Suppressor macrophage treated with lipopolysaccharide for 4 hours (primary cell): ENCODE measurements around the gene ARMH4.

Source experiments
- DNase-seq: peaks from one replicate; pipeline ENCODE4 v3.0.0-alpha.2; 2020

Gene ARMH4, protein sequence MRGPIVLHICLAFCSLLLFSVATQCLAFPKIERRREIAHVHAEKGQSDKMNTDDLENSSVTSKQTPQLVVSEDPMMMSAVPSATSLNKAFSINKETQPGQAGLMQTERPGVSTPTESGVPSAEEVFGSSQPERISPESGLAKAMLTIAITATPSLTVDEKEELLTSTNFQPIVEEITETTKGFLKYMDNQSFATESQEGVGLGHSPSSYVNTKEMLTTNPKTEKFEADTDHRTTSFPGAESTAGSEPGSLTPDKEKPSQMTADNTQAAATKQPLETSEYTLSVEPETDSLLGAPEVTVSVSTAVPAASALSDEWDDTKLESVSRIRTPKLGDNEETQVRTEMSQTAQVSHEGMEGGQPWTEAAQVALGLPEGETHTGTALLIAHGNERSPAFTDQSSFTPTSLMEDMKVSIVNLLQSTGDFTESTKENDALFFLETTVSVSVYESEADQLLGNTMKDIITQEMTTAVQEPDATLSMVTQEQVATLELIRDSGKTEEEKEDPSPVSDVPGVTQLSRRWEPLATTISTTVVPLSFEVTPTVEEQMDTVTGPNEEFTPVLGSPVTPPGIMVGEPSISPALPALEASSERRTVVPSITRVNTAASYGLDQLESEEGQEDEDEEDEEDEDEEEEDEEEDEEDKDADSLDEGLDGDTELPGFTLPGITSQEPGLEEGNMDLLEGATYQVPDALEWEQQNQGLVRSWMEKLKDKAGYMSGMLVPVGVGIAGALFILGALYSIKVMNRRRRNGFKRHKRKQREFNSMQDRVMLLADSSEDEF

DNA sequence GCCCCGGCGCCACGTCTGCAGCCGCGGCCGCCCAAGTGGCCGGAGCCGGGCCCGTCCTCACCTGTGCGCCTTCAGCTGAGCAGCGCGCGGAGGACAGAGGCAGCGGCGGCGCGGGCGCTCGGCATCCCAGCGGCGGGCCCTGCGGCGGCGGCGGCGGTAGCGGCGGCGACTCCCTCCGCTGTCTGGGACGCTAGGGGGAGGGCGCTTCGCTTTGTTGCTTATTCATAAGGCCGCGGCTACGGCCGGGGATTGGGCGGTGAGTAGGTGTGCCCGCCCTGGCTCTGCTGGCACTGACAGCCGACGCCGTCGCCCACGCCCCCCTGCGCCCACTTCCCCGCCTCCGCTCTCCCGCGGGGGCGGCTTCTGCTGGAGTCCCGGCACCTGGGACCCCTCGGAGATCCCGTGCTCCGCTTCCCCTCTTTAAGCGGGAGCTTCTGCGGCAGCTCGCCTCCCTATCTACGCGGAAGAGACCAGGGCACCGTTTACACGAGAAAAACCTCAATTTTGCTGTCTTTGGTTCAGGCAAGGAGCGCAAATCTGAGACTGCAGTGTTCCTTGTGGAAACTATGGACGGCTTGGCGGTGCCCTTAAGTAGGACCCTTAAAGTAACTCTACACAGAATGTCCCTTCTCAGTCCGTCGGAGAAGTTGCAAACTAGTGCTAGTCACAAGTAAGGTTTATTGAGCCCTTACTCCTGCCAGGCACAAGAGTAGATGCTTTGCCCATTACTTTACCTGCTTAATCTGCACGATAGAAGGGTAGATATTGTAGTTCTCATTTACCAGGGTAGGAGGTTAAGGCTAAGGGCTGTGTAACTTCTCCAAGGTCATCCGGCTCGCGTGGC lies at the start of gene ARMH4:
Gene ARMH4 (minus strand): TSS at position 200 of the 844 bp plus-strand sequence. CDS start 12,855 bp downstream, outside the sequence.
- DNase-seq: peak; percentile 68

DNA sequence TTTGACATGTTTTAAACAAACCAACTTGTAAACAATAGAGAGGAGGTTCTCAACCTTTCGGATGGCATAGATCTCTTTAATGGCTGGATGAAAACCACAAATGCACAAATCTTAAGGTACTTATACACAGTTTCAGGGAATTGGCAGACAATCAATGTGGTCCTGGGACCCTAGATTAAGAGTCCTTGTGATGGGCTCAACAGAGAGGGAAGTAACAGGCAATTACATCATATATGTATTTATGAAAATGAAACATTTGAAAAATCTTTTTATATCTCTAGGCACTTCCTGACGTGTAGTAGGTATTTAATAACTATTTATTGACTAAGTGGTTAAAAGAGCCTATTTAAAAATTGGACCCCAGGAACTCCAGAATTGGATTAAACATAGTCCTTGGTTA lies 48.8 kb upstream of the ARMH4 start:
- peak; percentile 47 for DNase-seq

DNA sequence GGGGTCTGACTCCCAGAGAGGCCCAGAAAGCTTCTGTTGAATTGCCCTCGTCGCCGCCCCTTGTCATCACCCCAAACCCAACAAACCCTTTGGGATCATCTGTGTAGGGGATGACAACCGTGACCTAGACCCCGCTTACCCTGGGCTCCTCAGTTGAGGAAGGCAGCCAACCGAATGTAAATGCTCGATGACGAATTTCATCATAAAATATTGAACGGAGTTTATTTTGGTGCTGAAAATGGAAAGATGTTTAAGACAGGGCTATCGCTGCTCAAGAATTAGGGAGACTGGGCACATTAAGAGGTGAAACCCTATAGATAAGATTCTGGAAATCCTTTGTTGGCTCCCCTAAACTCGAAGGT lies 48.4 kb upstream of the ARMH4 start:
- no peak for DNase-seq

DNA sequence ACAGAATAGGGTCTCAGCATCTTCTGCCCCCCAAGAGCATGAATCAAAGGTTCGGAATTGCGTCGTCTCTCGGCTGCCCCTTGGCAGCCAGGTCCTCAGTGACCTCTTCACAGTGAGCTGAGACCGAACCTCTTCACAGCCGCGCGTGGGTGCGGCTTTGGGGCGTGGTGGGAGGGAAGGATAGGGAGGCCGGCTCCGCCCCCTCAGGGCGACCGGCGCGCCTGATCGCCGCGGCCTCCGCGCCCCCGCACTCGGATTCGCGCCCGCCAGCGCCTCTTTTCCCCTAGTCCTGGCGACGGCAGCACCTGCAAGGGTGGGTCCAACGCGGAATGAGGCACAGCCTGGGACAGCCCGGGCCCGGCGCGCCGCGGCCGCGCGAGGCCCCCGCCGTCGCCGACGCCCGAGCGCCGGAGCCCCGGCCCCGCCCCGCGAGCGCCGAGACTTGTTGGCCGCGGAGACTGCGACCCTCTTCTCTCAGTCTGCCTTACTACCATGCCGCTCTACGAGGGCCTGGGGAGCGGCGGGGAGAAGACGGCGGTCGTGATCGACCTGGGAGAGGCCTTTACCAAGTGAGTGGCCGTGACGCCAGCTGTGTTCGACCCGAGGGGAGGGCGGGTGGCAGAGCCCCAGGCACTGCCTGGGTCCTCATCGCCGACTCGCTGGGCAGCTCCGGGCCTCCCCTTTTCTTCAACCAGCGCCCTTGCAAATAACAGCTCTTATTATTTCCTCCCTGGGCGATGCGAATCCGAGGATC lies 47.9 kb upstream of the ARMH4 start, which contains the start of gene ACTR10:
Gene ACTR10 (plus strand): TSS at position 424 of the 754 bp plus-strand sequence. CDS start 69 bp downstream, at position 493.
- DNase-seq: peak; percentile 89

DNA sequence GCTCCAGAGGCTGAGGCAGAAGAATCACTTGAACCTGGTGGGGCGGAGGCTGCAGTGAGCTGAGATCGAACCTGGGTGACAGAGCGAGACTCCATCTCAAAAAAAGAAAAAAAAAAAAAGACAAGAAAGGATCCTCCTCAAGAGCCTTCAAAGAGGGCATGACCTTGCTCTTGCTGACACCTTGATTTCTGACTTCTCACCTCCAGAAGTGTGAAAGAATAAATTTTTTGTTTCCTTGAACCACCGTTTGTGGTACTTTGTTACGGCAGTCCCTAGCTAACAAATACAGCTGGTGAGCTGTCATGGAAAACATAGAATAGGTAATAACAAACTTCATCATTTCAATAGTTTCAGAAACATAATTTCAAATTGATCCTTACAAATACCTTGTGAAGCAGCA lies 46.1 kb upstream of the ARMH4 start:
- no peak for DNase-seq

DNA sequence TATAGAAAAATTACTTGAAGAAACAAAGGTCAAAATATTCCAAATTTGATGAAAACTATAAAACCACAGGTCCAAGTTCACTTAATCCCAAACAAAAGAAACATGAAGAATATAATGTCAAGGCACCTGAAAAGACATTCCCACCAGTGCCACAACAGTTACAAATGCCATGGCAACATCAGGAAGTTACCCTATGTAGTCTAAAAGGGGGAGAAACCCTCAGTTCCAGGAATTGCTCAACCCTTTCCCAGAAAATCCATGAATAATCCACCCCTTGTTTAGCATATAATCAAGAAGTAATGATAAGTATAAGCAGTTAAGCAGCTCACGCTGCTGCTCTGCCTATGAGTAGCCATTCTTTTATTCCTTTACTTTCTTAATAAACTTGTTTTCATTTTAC lies 44.2 kb upstream of the ARMH4 start:
- DNase-seq: no peak

DNA sequence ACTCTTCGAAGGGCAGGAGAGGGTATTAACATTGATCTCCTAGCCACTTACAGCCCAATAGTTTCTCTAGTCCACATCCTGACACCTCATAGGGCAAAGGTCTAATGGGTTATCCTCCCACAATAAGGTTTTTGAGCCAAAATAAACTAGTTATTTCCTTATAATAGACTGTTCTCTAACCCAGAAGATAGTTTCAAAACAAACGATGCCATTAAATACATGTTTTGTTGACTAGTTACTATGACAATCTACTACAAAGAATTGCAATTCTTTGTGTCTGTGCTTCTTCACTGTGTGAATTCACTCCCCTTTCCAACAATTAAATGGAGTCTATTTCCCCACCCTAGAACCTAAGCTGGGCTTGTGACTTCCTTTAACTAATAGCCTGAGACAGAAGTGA lies 41.5 kb upstream of the ARMH4 start:
- DNase-seq: no peak

DNA sequence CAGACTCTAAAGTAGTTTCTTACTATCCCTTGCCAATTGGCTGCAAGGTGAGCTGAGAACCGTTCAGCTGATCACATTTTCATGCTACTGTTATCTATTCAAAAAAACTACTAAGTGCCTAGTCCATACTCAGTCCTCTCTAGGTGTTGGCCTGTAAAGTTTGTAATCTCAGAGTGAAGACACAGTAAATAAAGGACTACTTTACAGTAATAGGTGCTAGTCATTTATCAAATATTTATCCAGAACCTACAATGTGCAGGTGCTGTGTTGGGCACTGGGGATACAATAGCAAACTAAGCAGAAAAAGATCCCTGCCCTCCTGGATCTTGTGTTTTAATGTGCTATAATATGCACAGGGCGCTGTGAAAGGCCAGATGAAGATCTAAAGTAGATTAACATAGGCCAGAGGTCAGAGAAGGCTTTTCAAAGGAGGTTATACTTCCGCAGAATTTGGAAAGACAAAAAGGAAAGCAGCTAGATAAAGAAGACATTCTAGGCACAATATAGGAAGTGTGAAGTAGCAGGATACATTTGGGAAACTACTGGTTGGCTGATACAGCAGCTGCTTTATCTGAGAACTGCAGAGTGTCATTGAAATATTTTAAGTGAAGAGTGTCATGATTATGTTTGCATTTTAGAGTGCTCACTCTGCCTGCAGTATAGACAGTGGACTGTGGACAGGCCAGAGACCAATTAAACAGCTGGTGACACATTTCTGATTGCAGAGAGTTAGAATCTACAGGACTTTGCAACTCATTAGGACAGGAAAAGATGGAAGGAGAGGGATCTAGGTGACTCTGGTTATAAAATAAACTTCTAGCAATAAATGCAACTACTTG lies 40.0 kb upstream of the ARMH4 start:
- DNase-seq: no peak

DNA sequence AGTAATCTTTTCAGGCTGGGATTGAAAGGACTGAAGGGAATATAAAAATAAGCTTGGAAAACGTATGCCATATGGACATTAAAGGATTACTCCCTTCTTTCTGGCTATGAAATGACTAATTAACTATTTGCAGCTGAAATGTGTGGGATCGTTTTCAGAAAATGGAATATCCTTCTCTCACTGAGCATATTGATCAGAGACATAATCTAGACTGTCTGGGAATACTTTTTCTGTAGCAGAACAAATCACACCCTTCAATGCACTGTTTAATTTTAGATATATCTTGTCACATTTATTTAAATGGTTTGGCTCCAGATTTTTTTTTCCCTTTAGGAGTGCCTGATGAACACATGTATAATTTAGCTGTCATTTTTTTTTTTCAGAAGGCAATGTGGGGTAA lies 37.2 kb upstream of the ARMH4 start:
- no peak for DNase-seq

DNA sequence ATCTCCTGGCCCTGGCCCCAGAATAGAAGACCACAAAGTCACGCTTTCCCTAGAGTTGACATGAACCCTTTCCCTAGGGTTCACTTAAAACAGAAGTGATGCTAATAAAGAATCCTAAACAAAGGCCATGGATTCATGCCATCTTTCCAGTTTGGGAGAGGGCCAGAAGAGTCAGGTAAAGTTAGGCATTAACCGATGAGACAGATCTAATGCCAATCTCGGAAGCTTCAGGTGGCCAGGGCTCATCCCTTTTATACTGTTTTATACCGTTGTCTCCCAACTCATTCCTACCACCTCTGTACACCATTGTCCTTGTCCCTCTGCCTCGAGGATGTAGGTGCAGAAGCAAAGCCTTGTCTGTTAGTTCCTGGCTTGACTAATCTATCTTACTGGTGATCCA lies 25.1 kb upstream of the ARMH4 start:
- DNase-seq: no peak

DNA sequence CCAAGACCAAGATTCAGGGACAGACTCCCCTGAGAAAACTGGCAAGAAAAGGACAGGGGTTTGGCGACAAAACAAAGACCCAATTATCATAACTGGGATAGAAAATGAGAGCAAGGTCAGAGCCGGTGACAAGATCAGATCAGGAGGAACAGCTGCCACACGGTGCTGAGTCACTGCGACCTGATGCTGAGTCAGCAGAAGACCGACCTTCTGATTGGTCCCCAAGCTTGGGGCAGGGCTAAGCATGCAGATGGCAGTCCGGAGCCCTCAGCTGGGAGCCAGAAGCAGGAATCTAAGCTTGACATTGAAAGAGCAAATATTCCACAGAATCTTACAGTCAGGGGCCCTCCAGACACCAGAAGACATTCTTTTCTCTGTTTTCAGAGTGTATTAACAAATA lies 19.1 kb upstream of the ARMH4 start:
- peak; percentile 70 for DNase-seq

DNA sequence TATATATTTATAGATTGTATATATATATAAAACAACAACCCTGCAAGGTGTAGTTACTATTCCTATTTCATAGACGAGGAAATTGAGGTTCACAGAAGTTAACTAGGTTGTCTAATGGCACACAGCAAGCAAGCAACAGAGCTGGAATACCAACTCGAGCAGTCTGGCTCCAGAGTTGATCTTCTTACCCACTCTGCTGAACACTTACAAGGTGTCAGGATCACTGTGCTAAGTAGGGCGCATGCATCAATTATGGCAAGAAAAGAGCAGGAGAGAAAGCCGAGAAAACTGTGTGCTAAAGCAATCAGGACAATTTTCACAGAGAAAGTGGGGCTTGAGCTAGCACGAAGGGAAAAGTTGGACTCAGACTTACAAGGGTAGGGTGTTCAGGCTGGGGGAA lies 15.9 kb upstream of the ARMH4 start:
- DNase-seq: no peak

DNA sequence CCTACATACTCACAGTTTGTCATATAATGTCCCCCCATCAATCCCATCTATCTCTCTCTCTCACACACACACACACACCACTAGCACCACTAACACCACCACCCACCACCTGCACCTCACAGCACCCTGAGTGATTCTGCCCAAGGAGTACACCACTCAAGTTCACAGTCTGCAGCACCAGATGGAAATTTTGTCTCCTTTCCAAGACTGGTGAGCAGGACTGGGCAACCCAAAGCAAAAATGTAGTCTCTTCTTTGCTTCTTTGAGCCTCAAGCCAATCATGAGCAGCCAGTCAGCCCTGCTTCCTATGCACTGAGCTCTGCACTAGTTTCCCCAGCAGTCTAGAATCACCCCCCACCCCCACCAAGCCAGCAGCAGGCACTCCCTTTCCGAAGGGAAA lies 15.0 kb upstream of the ARMH4 start:
- no peak for DNase-seq

DNA sequence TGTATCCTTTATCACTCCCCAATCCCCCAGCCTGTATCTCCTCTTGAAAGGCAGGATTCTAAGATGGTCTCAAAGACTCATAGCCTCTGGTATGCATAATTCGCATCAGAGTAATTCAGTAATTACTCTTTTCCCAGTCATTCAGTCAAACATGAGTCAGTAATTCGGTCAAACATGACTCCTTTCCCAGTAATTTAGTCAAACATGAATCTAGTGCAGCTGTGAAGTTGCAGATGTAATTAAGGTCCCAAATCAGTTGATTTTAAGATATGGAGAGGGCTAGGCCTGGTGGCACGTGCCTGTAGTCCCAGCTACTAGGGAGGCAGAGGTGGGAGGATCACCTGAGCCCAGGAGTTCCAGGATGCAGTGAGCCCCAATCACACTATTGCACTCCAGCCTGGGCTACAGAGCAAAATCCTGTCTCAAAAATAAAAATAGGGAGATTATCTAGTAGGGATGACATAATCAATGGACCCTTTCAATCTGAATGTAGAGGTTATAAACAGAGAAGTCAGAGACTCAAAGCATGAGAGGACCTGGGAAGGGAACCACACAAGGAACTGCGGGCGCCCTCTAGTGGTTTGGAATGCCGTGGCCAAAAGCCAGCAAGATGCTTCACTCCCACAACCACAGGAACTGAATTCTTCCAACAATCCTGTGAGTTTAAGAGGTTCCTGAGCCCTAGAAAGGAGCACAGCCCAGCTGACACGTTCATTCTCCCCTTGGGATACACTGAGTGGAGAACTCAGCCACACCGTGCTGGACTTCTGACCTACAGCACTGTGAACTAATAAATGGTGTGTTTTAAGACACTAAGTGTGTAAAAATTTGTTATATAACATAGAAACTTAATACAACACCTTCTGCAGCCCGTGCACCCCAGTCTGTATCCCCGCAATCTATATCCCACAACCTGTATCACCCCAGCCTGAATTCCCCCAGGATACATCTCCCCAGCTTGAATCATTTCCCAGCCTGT lies 14.3 kb upstream of the ARMH4 start:
- DNase-seq: peak; percentile 87

DNA sequence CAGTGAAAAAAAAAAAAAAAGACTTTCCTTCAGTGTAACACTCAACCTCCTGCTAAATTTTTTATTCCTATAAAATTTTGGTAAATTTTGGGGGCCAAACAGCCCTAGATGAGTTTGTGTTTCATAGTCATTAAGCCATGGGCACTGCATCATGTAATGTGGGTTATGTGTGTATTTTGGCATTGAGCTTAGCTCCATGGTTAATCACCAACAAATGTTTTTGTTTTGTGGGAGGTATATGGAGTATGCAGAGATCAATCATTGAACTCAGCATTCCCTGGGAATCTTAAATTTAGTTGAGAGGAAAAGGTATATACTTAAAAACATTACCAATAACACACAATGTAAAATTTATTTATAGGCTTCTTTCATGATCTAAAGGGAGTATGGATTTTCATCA lies 8.5 kb upstream of the ARMH4 start:
- no peak for DNase-seq

DNA sequence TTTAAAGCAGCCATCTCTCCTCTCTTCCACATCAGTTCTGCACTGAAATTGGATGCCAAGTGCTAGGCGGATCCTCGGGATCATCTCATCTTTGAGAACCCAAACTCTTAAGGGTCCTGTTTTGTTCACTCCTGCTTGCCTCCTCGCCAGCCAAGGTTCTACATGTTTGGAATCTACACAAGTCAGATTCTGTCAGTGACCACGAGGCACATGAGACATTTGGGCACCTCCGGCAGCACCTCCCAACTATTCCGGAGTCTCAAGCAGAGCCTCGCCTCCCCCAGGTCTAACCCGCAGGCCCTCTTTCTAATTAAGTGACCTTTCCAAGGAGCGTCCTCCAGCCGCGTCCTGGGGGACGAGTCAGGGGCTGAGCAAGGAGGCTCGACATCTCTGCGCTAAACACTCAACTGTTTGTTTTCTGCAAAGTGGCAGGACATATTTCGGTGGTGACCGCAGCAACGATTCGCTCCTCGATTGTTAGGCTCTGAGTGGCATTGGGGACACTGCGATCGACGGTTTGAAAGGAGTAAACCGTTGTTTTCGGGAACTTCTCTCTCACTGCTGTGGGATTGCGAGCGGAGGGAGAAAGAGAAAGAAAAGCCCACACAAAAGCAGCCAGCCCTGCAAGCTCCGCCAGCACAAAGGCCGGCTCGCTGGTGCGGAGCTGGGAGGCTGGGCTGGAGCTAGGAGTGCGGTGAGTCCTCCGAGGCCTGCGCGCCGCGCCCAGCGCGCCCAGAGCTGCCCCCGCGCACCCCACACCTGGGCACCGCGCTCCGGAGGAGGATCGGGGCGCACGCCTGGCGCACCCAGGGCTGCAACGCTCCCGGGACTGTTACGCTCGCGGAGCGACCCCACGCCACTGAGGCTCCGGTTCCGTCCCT lies 640 bp downstream of the ARMH4 start:
- DNase-seq: peak; percentile 23

DNA sequence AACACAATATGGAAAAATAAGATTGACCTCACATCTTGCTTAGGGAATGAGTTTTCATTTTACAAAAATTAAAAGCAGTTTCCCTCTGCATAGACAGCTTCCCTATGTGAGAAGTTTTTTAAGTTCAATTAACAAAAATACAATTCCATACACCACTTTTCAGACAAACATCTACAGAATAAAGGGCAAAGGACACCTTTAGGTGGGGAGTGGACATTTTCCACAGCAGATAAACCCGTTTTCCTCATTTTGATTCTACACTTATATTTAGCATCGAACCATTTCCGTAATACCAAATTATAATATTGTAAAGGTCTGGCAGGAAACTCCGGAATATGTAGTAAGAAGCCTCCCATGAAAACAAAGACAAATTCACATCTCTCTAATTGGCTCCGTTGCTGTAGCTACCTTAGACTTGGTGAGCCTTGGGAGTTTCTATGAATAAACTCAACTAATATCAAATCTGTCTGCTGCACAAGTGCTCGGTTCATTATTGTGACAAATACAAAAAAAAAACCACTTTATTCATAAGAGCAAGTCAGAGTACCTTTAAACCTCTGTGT lies 1.7 kb downstream of the ARMH4 start:
- DNase-seq: no peak

DNA sequence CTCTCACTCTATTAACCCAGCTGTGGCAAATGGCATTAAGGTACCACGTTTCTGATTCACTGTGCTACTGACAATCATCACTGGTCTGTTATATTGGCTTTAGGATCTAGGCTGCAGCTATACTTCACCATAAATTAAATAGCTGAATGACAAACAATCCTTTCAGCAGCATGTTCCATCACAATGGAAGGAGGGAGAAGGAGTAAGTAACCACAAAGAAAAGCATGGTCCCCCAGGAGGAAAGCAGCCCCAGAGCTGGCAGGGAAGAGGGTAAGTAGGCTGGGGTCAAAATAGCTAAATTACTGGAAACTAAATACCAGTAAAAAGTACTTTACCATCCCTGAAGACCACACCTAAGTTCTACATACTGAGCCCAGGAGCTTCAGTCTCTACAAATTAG lies 2.8 kb downstream of the ARMH4 start:
- DNase-seq: no peak

DNA sequence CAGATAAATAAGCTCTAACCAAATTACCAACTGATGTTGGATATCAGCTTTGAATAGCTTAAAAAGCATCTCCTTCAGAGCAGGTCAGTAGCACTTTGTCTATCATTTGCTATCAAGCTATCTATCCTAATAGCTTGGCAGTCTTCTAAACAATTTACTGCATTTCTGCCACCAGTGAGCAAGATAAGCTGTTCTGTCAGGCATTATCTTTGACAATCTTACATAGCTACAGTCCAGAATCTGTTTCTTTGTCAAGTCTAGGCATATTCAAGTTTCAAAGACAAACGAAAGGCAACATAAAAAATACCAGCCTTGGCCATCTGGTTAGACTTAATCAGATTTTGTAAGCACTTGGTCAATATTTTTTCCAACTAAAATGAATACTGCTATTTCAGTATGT lies 5.6 kb downstream of the ARMH4 start:
- no peak for DNase-seq
